HCT116 (cell line): Measurements from ENCODE around the gene NDUFA8. TPM values are rescaled to one million over a fixed set of nuclear protein-coding genes. Genes with fewer than 3 reads are reported as not detected.

ENCODE experiments used
- ATAC-seq: fragments of 200-7000 bp; cut with Tn5 transposase; 2 replicates; pipeline ENCODE4 v1.9.1; 2020; ENCODE audit warnings: mild to moderate bottlenecking, moderate library complexity
- BruUV-seq: library from RNA; stranded (reverse); fragments of 400-500 nt; replicated peaks from 2 replicates; lab custom pipeline; 2021; lab: Mats Ljungman, UMichigan
- CTCF ChIA-PET: fragments of 300-600 bp; sonication (Branson Sonifier 250); formaldehyde crosslinking; loops from one replicate; lab custom pipeline; 2021; ENCODE audit warnings: antibody characterized with exemption; lab: Charles Lee
- POLR2A ChIA-PET: fragments of 300-600, 350-600 bp; sonication (Branson Sonifier 250); formaldehyde crosslinking; loops from one replicate; lab custom pipeline; 2021; ENCODE audit warnings: antibody characterized with exemption; lab: Charles Lee
- RAD21 ChIA-PET, 2 experiments: fragments of 300-600 bp; sonication (Branson Sonifier 250); formaldehyde crosslinking; loops; one replicate each; lab custom pipeline; 2023; ENCODE audit warnings: low total read pairs in 2 of 2; ENCODE audit not compliant: uncharacterized antibody in 2 of 2, unreplicated experiment in 2 of 2, low non-redundant PET in 1 of 2; lab: Charles Lee
- DNase-seq: peaks from one replicate; pipeline ENCODE4 v3.0.0-alpha.2; 2010; ENCODE audit warnings: low read depth, low spot score
- H2AFZ ChIP-seq: fragments of 200-600 bp; shearing (Covaris generic), sonication (generic); 2 replicates; pipeline ENCODE4 v1.6.1; 2017; ENCODE audit warnings: low read depth, mixed run types, mixed read lengths, antibody characterized with exemption, low read length; ENCODE audit not compliant: poor library complexity, severe bottlenecking
- H3K27ac ChIP-seq: 2 replicates; pipeline ENCODE4 v1.5.1; 2012; ENCODE audit warnings: low read depth, low read length
- H3K27me3 ChIP-seq: fragments of 200-600 bp; sonication (generic); 2 replicates; pipeline ENCODE4 v1.6.1; 2016; ENCODE audit warnings: mixed run types, low read length, mixed read lengths; ENCODE audit not compliant: insufficient read depth
- H3K36me3 ChIP-seq, 2 experiments: fragments of 200-500 bp in 1 of 2; fragments of 200-600 bp in 1 of 2; sonication (Bioruptor generic) in 1 of 2; sonication (generic) in 1 of 2; 2 replicates each; pipeline versions ENCODE4 v1.5.1 to v1.6.1; 2014 to 2016; ENCODE audit warnings: low read length in 2 of 2, inconsistent platforms in 1 of 2, mixed read lengths in 1 of 2, mixed run types in 1 of 2; ENCODE audit not compliant: insufficient read depth in 2 of 2, control insufficient read depth in 1 of 2
- H3K4me1 ChIP-seq, 2 experiments: fragments of 200-600 bp in 1 of 2; sonication (generic) in 1 of 2; 2 replicates each; pipeline versions ENCODE4 v1.5.1 to v1.6.1; 2012 to 2017; ENCODE audit warnings: low read length in 2 of 2, inconsistent platforms in 1 of 2, mild to moderate bottlenecking in 1 of 2, mixed read lengths in 1 of 2, mixed run types in 1 of 2, moderate library complexity in 1 of 2; ENCODE audit not compliant: insufficient read depth in 2 of 2, control insufficient read depth in 1 of 2
- H3K4me2 ChIP-seq: fragments of 200-600 bp; sonication (generic); 2 replicates; pipeline ENCODE4 v1.6.1; 2017; ENCODE audit warnings: mixed run types, low read length, mixed read lengths
- H3K4me3 ChIP-seq, 2 experiments: fragments of 200-600 bp in 1 of 2; sonication (generic) in 1 of 2; replicated peaks in 1 of 2; 2 replicates each; pipeline ENCODE4 v1.5.1; 2011 to 2016; ENCODE audit warnings: low read length in 2 of 2, control low read depth in 1 of 2, low read depth in 1 of 2, mild to moderate bottlenecking in 1 of 2, mixed read lengths in 1 of 2, mixed run types in 1 of 2
- H3K79me2 ChIP-seq: fragments of 200-600 bp; sonication (generic); 2 replicates; pipeline ENCODE4 v1.6.1; 2017; ENCODE audit warnings: mild to moderate bottlenecking, mixed run types, low read length, moderate library complexity, mixed read lengths; ENCODE audit not compliant: insufficient read depth
- H3K9ac ChIP-seq: fragments of 200-600 bp; sonication (generic); 2 replicates; pipeline ENCODE4 v1.6.1; 2016; ENCODE audit warnings: low read length, mixed read lengths
- H3K9me2 ChIP-seq: fragments of 200-600 bp; sonication (generic), shearing (Covaris generic); 2 replicates; pipeline ENCODE4 v1.6.1; 2017; ENCODE audit warnings: mixed run types, mild to moderate bottlenecking, moderate library complexity; ENCODE audit not compliant: insufficient read depth
- H3K9me3 ChIP-seq, 2 experiments: fragments of 200-500 bp in 1 of 2; fragments of 200-600 bp in 1 of 2; sonication (Bioruptor generic) in 1 of 2; sonication (generic) in 1 of 2; 2 replicates each; pipeline ENCODE4 v1.6.1; 2014 to 2017; ENCODE audit warnings: low read length in 2 of 2, mixed read lengths in 2 of 2, inconsistent platforms in 1 of 2, low read depth in 1 of 2, mild to moderate bottlenecking in 1 of 2, mixed run types in 1 of 2, moderate library complexity in 1 of 2; ENCODE audit not compliant: control insufficient read depth in 1 of 2, insufficient read depth in 1 of 2
- H4K20me1 ChIP-seq: fragments of 200-600 bp; sonication (generic), shearing (Covaris generic); 2 replicates; pipeline ENCODE4 v1.6.1; 2017; ENCODE audit warnings: mixed run types, mild to moderate bottlenecking, moderate library complexity; ENCODE audit not compliant: insufficient read depth
- CBX3 ChIP-seq: IDR thresholded peaks from 2 replicates; pipeline ENCODE4 v1.6.1; 2012; ENCODE audit warnings: low read depth
- CEBPB ChIP-seq: IDR thresholded peaks from 2 replicates; pipeline ENCODE4 v1.6.1; 2012; ENCODE audit warnings: low read depth
- CTCF ChIP-seq, 3 experiments: fragments of 200-600 bp in 1 of 3; sonication (generic) in 1 of 3; IDR thresholded peaks in 2 of 3; conservative IDR thresholded peaks in 1 of 3; 2 replicates each; pipeline ENCODE4 v1.5.1; 2012 to 2017; ENCODE audit warnings: low read depth in 2 of 3, low read length in 2 of 3, antibody characterized with exemption in 1 of 3, borderline replicate concordance in 1 of 3, control low read depth in 1 of 3, mild to moderate bottlenecking in 1 of 3, mixed read lengths in 1 of 3, mixed run types in 1 of 3, moderate library complexity in 1 of 3; ENCODE audit not compliant: insufficient read depth in 1 of 3
- EGR1 ChIP-seq: IDR thresholded peaks from 2 replicates; pipeline ENCODE4 v1.6.1; 2012; ENCODE audit warnings: low read depth
- EZH2 ChIP-seq: fragments of 200-600 bp; sonication (generic); IDR thresholded peaks from 2 replicates; pipeline ENCODE4 v1.6.1; 2017; ENCODE audit warnings: antibody characterized with exemption, mixed run types
- FOSL1 ChIP-seq: IDR thresholded peaks from 2 replicates; pipeline ENCODE4 v1.6.1; 2012; ENCODE audit warnings: low read depth
- SIN3A ChIP-seq: IDR thresholded peaks from 2 replicates; pipeline ENCODE4 v1.6.1; 2012; ENCODE audit warnings: low read depth
- SRF ChIP-seq: IDR thresholded peaks from 2 replicates; pipeline ENCODE4 v1.6.1; 2012; ENCODE audit warnings: low read depth
- TCF7L2 ChIP-seq: IDR thresholded peaks from 2 replicates; pipeline ENCODE4 v1.7.0; 2011; ENCODE audit warnings: borderline replicate concordance, inconsistent platforms; ENCODE audit not compliant: insufficient read depth, insufficient read length; ENCODE audit errors: extremely low read depth
- YY1 ChIP-seq: IDR thresholded peaks from 2 replicates; pipeline ENCODE4 v1.6.1; 2011; ENCODE audit warnings: low read length, low read depth, moderate library complexity, mild to moderate bottlenecking; ENCODE audit not compliant: insufficient replicate concordance; ENCODE audit errors: extremely low read depth
- ZFX ChIP-seq: fragments of 450-650 bp; IDR thresholded peaks from 2 replicates; pipeline ENCODE4 v1.6.1; 2017
- intact Hi-C: fragments of 100-400 bp; cut with micrococcal nuclease; formaldehyde crosslinking; loops from 2 replicates; pipeline ENCODE4 v1.10.0; 2022
- total RNA-seq: library from RNA; stranded (reverse); gene quantifications from one replicate; pipeline ENCODE4 v1.2.1, GENCODE V29; 2021; ENCODE audit not compliant: unreplicated experiment
- TF ChIP-seq, protein P1 (sequence below): IDR thresholded peaks from 2 replicates; pipeline ENCODE4 v1.6.1; 2012

NDUFA8 gene
- total RNA-seq, 1 experiment from 2014 or later = 84.5 TPM

GRCh38 chr9:122133263-122133983, 26.2 kb downstream of the NDUFA8 start:
- ChIA-PET POLR2A (no interaction called here), RAD21 (no interaction called here), CTCF (interaction anchor here (0.8 to 3.0 kb wide), 2 partner anchors 8 to 10 kb away, joined by 3 to 11 read pairs; no protein-coding TSS in a partner anchor)
- H3K4me2 ChIP-seq = no peak overlapping the region
- no peak for DNase-seq
- intact Hi-C loops = no loop called here
- peaks cover 0 to under 1% of the 10 kb centered on the region in 2 experiments; a peak in 1 of 4 replicates for H3K4me1 ChIP-seq
- H3K79me2 ChIP-seq = no peaks in the 10 kb centered on the region
- H3K27ac ChIP-seq = no peak overlapping the region
- no peak overlapping the region for H3K9ac ChIP-seq
- H4K20me1 ChIP-seq = no peaks in the 10 kb centered on the region
- H2AFZ ChIP-seq = no peak overlapping the region
- H3K4me3 ChIP-seq = no peak overlapping the region
- no peaks in the 10 kb centered on the region for H3K36me3 ChIP-seq
- no peaks in the 10 kb centered on the region for H3K9me2 ChIP-seq
- no TSS peak for BruUV-seq
- no peak for TF ChIP-seq ZFX
- H3K9me3 ChIP-seq = no peaks in the 10 kb centered on the region
- H3K27me3 ChIP-seq = no peaks in the 10 kb centered on the region
- no peak for ATAC-seq

DNA sequence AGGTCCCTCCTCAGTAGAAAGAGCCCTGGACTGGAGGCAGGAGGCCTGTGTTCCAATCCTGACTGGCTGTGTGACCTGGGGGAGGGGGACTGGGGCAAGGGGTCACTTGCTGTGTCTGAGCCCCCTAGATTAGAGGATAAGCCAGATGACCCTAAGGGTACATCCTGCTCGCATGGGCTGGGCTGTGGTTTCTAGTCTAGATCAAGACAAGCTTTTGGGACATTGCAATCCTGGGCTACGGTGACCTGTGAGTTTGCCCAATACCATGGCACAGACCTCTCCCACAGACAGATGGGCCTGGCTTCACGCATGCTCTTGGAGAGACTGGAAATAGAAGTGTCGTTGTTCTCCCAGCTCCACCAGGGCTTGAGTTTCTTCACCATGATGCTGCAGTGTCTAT, 27.0 kb downstream of the NDUFA8 start:
- intact Hi-C loops = no loop called here
- no peaks in the 10 kb centered on the region for H3K27me3 ChIP-seq
- H3K9me2 ChIP-seq = no peaks in the 10 kb centered on the region
- no peak overlapping the region for H2AFZ ChIP-seq
- ChIA-PET POLR2A (no interaction called here), RAD21 (no interaction called here)
- no peak for DNase-seq
- no TSS peak for BruUV-seq
- H3K4me2 ChIP-seq = no peak overlapping the region
- no peaks in the 10 kb centered on the region for H3K79me2 ChIP-seq
- H3K4me1 ChIP-seq = no peaks in the 10 kb centered on the region
- H4K20me1 ChIP-seq = no peaks in the 10 kb centered on the region
- ATAC-seq = no peak
- no peak overlapping the region for H3K27ac ChIP-seq
- H3K4me3 ChIP-seq = no peak overlapping the region
- no peak for TF ChIP-seq CTCF (IDR thresholded peaks at IDR 0.05 in 2 of 3, conservative IDR thresholded peaks at IDR 0.05 in 1 of 3; ENCODE audit: borderline replicate concordance in 1 of 3, insufficient read depth in 1 of 3, low read depth in 2 of 3, low read length in 2 of 3)
- TF ChIP-seq CBX3 = no peak
- no peak for TF ChIP-seq SIN3A
- TF ChIP-seq TCF7L2 = no peak
- TF ChIP-seq, protein P1, sequence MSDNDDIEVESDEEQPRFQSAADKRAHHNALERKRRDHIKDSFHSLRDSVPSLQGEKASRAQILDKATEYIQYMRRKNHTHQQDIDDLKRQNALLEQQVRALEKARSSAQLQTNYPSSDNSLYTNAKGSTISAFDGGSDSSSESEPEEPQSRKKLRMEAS = no peak
- TF ChIP-seq FOSL1 = no peak
- TF ChIP-seq EZH2 = no peak
- no peak for TF ChIP-seq ZFX
- TF ChIP-seq CEBPB = no peak
- no peak for TF ChIP-seq SRF
- no peak for TF ChIP-seq YY1
- TF ChIP-seq EGR1 = no peak
- TF ChIP-seq, all 23 proteins: peak for 0
- CTCF ChIA-PET = no interaction called here
- no peak overlapping the region for H3K9ac ChIP-seq
- no peaks in the 10 kb centered on the region for H3K9me3 ChIP-seq
- H3K36me3 ChIP-seq = no peaks in the 10 kb centered on the region
